Keratinocyte (primary cell): ENCODE results near the gene LRRIQ3. TPM values are rescaled to one million over a fixed set of nuclear protein-coding genes. Genes with fewer than 3 reads are reported as not detected.
A peak's percentile ranks its signal among the peaks of the same experiment; 100 is the strongest.

ENCODE experiments used
- DNase-seq: peaks from one replicate; pipeline ENCODE4 v3.0.0-alpha.2; 2011; ENCODE audit warnings: low read depth, missing footprints, low spot score
- FAIRE-seq: peaks from 2 replicates; lab custom pipeline; 2011; peaks lifted over from hg19 to GRCh38; lab: Jason Lieb, UNC
- H2AFZ ChIP-seq: 2 replicates; pipeline ENCODE4 v1.6.0; 2012; ENCODE audit warnings: low read length, control low read depth, inconsistent platforms; ENCODE audit not compliant: control insufficient read depth
- H3K27ac ChIP-seq: 2 replicates; pipeline ENCODE4 v1.5.1; 2011; ENCODE audit warnings: low read length; ENCODE audit not compliant: control insufficient read depth, insufficient read depth
- H3K27me3 ChIP-seq: 3 replicates; pipeline ENCODE4 v1.6.0; 2011; ENCODE audit warnings: low read length; ENCODE audit not compliant: control insufficient read depth, insufficient read depth; ENCODE audit errors: extremely low read depth
- H3K36me3 ChIP-seq, 2 experiments: 2 replicates in 1 of 2; 3 replicates in 1 of 2; pipeline ENCODE4 v1.5.1; 2011; ENCODE audit warnings: low read length in 2 of 2, mild to moderate bottlenecking in 1 of 2; ENCODE audit not compliant: control insufficient read depth in 2 of 2, insufficient read depth in 2 of 2; ENCODE audit errors: extremely low read depth in 1 of 2
- H3K4me1 ChIP-seq: 3 replicates; pipeline ENCODE4 v1.5.1; 2011; ENCODE audit warnings: low read length; ENCODE audit not compliant: control insufficient read depth, insufficient read depth; ENCODE audit errors: extremely low read depth
- H3K4me2 ChIP-seq: 3 replicates; pipeline ENCODE4 v1.6.0; 2011; ENCODE audit warnings: low read depth, low read length; ENCODE audit not compliant: control insufficient read depth, insufficient read depth; ENCODE audit errors: extremely low read depth
- H3K4me3 ChIP-seq, 3 experiments: fragments of 200-600 bp in 1 of 3; sonication (generic) in 1 of 3; 2 replicates in 2 of 3; 3 replicates in 1 of 3; pipeline ENCODE4 v1.5.1; 2011 to 2016; ENCODE audit warnings: low read length in 3 of 3, mild to moderate bottlenecking in 3 of 3, control low read depth in 2 of 3, inconsistent platforms in 1 of 3, low read depth in 1 of 3, mixed read lengths in 1 of 3, mixed run types in 1 of 3, moderate library complexity in 1 of 3; ENCODE audit not compliant: control insufficient read depth in 2 of 3, insufficient read depth in 2 of 3; ENCODE audit errors: extremely low read depth in 1 of 3
- H3K79me2 ChIP-seq: 2 replicates; pipeline ENCODE4 v1.6.0; 2012; ENCODE audit warnings: low read length; ENCODE audit not compliant: control insufficient read depth, insufficient read depth
- H3K9ac ChIP-seq: 3 replicates; pipeline ENCODE4 v1.6.0; 2011; ENCODE audit warnings: low read length; ENCODE audit not compliant: control insufficient read depth, insufficient read depth; ENCODE audit errors: extremely low read depth
- H3K9me1 ChIP-seq: 3 replicates; pipeline ENCODE4 v1.6.0; 2011; ENCODE audit warnings: low read length; ENCODE audit not compliant: control insufficient read depth, insufficient read depth; ENCODE audit errors: extremely low read depth
- H3K9me3 ChIP-seq: 2 replicates; pipeline ENCODE4 v1.5.1; 2012; ENCODE audit warnings: low read depth, low read length; ENCODE audit not compliant: control insufficient read depth
- H4K20me1 ChIP-seq: 3 replicates; pipeline ENCODE4 v1.6.0; 2011; ENCODE audit warnings: low read length; ENCODE audit not compliant: control insufficient read depth, insufficient read depth; ENCODE audit errors: extremely low read depth
- EZH2 ChIP-seq: IDR thresholded peaks from one replicate; pipeline ENCODE4 v1.6.1; 2012; ENCODE audit warnings: inconsistent platforms, mild to moderate bottlenecking, low read length, moderate library complexity
- dilution Hi-C: fragments of 300-500 bp; cut with MboI; formaldehyde crosslinking; loops from one replicate; pipeline ENCODE4 v1.7.0; 2020; ENCODE audit warnings: low sequenced_read_pairs; ENCODE audit not compliant: extremely low pct_ligation_motif_present
- polyA minus RNA-seq, 3 experiments: library from RNA; depleted of rRNA, polyadenylated mRNA; stranded (reverse); fragments of >200 nt; gene quantifications; 1 replicate in 1 of 3; 2 replicates in 1 of 3; 3 replicates in 1 of 3; pipeline ENCODE4 v1.2.3, GENCODE V29; 2011
- polyA plus RNA-seq, 5 experiments: library from polyadenylated mRNA; depleted of rRNA in 3 of 5; stranded (reverse) in 3 of 5; stranded (forward) in 1 of 5; unstranded in 1 of 5; fragments of >200 nt; gene quantifications; 1 replicate in 1 of 5; 2 replicates in 3 of 5; 3 replicates in 1 of 5; pipeline versions ENCODE4 v1.2.1 to v1.2.3, GENCODE V29; 2011 to 2012; ENCODE audit warnings: missing spikeins in 2 of 5, low read depth in 1 of 5, low replicate concordance in 1 of 5
- TF ChIP-seq, protein P1 (sequence below), 3 experiments: IDR thresholded peaks in 1 of 3; conservative IDR thresholded peaks in 1 of 3; optimal IDR thresholded peaks in 1 of 3; 2 replicates in 2 of 3; 3 replicates in 1 of 3; pipeline versions ENCODE3 to v1.5.1; 2011; ENCODE audit warnings: low read length in 3 of 3, mild to moderate bottlenecking in 3 of 3, moderate library complexity in 2 of 3, control low read depth in 1 of 3, inconsistent platforms in 1 of 3; ENCODE audit not compliant: insufficient read depth in 2 of 3; ENCODE audit errors: extremely low read depth in 1 of 3

Gene LRRIQ3, protein sequence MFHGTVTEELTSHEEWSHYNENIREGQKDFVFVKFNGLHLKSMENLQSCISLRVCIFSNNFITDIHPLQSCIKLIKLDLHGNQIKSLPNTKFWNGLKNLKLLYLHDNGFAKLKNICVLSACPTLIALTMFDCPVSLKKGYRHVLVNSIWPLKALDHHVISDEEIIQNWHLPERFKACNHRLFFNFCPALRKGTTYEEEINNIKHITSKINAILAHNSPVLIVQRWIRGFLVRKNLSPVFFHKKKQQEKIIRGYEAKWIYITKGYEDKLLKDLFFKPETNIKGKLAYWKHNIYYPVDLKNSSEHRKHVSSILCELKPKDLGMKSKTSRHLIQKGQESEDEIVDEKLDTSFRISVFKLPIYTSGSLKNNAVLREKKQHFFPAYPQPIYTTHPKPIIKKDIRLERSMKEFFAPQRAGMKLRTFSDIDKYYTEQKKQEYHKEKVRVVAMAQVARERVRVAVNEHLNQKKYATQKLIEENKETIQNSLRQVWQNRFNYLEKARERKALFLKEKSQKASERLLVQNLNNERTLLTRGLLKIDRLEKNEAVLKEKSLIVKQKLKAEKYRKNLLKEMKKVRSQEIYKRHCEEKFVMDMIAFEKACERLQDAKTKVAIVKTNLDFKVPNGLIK
- 0.94 to 1.8 TPM (median 1.1 TPM) in 3 replicates for polyA plus RNA-seq
- 0.50 TPM for polyA plus RNA-seq (2011; ENCODE audit: low read depth)
- polyA plus RNA-seq (2011; cell fraction: cytosol; rRNA removed) = 1.0 and 1.5 TPM in 2 replicates
- polyA plus RNA-seq (2011; cell fraction: nucleus; rRNA removed) = 0.39 and 0.67 TPM in 2 replicates
- 0.30 and 1.8 TPM in 2 replicates for polyA plus RNA-seq (2012; ENCODE audit: low replicate concordance)
- 0.76 to 1.7 TPM in 2 of 3 replicates, not detected in the other for polyA minus RNA-seq
- polyA minus RNA-seq (2011; cell fraction: cytosol; rRNA and poly(A)+ RNA removed) = 1.2 TPM
- 0.47 TPM in 1 of 2 replicates, not detected in the other for polyA minus RNA-seq (2011; cell fraction: nucleus; rRNA and poly(A)+ RNA removed)

DNA sequence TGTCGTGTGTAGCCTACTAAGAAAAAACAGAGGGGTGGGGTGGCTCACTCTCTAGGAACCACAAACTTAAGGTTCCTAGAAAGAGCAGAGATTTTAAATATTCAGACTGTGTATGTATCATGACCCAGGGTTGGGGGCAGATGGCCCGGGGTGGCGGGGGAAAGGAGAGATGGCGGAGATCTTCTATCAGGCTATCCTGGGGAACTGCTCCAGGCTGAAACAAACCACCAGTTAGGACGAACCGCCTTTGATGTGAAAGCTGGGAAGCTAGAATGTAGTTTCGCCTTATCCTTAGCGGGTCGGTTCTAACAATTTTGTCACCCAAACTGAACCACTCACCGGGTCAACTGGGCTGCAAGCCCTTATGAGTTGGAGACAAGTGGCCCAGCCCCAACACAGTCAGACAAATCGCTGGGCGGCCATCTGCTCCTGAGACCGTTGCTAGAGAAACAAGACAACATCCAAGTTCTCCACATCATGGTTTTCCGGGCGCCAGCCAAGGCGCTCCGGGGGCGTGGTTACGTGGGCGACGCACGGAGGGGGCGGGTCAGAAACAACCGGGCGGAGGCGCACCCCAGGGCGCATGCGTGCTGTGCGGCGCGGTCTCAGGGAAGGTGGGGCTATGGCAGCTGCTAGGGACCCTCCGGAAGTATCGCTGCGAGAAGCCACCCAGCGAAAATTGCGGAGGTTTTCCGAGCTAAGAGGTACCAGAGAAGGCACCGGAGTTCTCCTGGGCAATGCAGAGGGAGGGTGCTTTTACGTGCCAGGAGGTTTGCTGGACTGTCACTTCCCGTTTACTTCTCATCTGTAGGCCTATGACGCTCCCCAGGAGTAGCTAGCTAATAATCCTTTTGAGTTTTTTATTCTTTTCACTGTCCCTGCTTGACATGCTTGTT lies at the start of gene LRRIQ3, which contains the start of gene FPGT:
Gene LRRIQ3, minus strand, starts transcription at position 520 of the 896 bp plus-strand sequence. CDS start 14,492 bp downstream, outside the sequence.
Gene FPGT, plus strand, starts transcription at position 586 of the 896 bp plus-strand sequence. Its CDS starts 37 bp downstream, at position 623.
- Histone ChIP-seq H3K9me1 (no peaks in the 10 kb centered on the region), H3K4me2 (peak within 1 kb of the TSS; percentile 69), H3K4me3 (peak within 1 kb of the TSS; percentile 54 to 88 (median 80)), H3K9ac (peak within 1 kb of the TSS; percentile 78), H4K20me1 (no peaks in the 10 kb centered on the region), H3K4me1 (peaks cover 7% of the 10 kb centered on the region), H3K27ac (peak within 1 kb of the TSS; percentile 73), H2AFZ (peak within 1 kb of the TSS; percentile 96), H3K27me3 (no peaks in the 10 kb centered on the region), H3K36me3 (no peaks in the 10 kb centered on the region), H3K79me2 (peaks cover 4% of the 10 kb centered on the region), H3K9me3 (no peaks in the 10 kb centered on the region)
- TF ChIP-seq EZH2 = no peak
- TF ChIP-seq, protein P1, sequence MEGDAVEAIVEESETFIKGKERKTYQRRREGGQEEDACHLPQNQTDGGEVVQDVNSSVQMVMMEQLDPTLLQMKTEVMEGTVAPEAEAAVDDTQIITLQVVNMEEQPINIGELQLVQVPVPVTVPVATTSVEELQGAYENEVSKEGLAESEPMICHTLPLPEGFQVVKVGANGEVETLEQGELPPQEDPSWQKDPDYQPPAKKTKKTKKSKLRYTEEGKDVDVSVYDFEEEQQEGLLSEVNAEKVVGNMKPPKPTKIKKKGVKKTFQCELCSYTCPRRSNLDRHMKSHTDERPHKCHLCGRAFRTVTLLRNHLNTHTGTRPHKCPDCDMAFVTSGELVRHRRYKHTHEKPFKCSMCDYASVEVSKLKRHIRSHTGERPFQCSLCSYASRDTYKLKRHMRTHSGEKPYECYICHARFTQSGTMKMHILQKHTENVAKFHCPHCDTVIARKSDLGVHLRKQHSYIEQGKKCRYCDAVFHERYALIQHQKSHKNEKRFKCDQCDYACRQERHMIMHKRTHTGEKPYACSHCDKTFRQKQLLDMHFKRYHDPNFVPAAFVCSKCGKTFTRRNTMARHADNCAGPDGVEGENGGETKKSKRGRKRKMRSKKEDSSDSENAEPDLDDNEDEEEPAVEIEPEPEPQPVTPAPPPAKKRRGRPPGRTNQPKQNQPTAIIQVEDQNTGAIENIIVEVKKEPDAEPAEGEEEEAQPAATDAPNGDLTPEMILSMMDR (optimal IDR thresholded peaks at IDR 0.05 in 1 of 3, IDR thresholded peaks at IDR 0.05 in 1 of 3, conservative IDR thresholded peaks at IDR 0.05 in 1 of 3; ENCODE audit: extremely low read depth in 1 of 3, insufficient read depth in 2 of 3, low read length in 3 of 3) = no peak
- dilution Hi-C loops = no loop called here
- FAIRE-seq (peak; percentile 60), DNase-seq (peak; percentile 32)

DNA sequence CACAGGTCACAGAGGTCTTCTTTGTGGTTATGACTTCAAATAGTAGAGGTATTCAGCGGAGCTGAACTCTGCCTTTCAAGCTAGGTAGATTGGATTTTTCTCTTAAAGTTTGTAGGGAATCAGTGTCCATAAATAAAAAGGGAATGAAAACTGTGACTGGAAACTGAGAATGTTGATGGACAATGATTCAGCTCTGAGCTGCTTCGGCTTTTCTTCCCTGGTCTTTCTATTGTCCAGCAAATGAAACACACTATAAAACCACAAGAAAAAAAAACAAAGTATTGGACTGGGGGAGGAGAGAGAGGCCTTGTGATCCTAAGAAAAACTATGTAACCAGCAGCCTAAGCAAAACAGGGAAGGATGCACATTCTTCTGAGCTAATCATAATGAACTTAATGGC lies 48.3 kb upstream of the LRRIQ3 start:
- no peak overlapping the region for H3K27ac ChIP-seq
- no peak overlapping the region for H3K9ac ChIP-seq
- no peak overlapping the region for H2AFZ ChIP-seq
- no peak overlapping the region for H3K4me3 ChIP-seq
- DNase-seq (no peak), FAIRE-seq (no peak)
- H3K4me1 ChIP-seq = no peaks in the 10 kb centered on the region
- no peaks in the 10 kb centered on the region for H3K9me3 ChIP-seq
- no peak overlapping the region for H3K4me2 ChIP-seq
- H3K27me3 ChIP-seq = no peaks in the 10 kb centered on the region
- no peaks in the 10 kb centered on the region for H3K9me1 ChIP-seq
- TF ChIP-seq EZH2 = no peak
- TF ChIP-seq, protein P1 (optimal IDR thresholded peaks at IDR 0.05 in 1 of 3, IDR thresholded peaks at IDR 0.05 in 1 of 3, conservative IDR thresholded peaks at IDR 0.05 in 1 of 3; ENCODE audit: extremely low read depth in 1 of 3, insufficient read depth in 2 of 3, low read length in 3 of 3) = no peak
- no peaks in the 10 kb centered on the region for H3K79me2 ChIP-seq
- no peaks in the 10 kb centered on the region for H3K36me3 ChIP-seq
- H4K20me1 ChIP-seq = no peaks in the 10 kb centered on the region
- dilution Hi-C loops = no loop called here
